Lung (tissue), 12 donors: ENCODE measurements around the gene DPYSL5. TPM values are rescaled to one million over a fixed set of nuclear protein-coding genes. Genes with fewer than 3 reads are reported as not detected.

Experiments used
- ATAC-seq: fragments of 200-7000 bp; cut with Tn5 transposase; one replicate; pipeline ENCODE4 v1.9.1; 2020; ENCODE audit warnings: moderate number of reproducible peaks; ENCODE audit not compliant: insufficient read depth, low FRiP score
- DNase-seq, 3 donors: peaks; one replicate each; pipeline ENCODE4 v3.0.0-alpha.2; 2013 to 2017
- H3K27ac ChIP-seq, 2 donors: one replicate each; pipeline ENCODE4 v1.5.1; 2013; ENCODE audit warnings: mild to moderate bottlenecking in 2 of 2, moderate library complexity in 2 of 2, control low read depth in 1 of 2, inconsistent platforms in 1 of 2, low read depth in 1 of 2, low read length in 1 of 2
- H3K27me3 ChIP-seq, 3 donors: one replicate each; pipeline ENCODE4 v1.5.1; 2013; ENCODE audit warnings: low read length in 2 of 3; ENCODE audit not compliant: control insufficient read depth in 3 of 3, insufficient read depth in 3 of 3
- H3K36me3 ChIP-seq, 4 donors: one replicate each; pipeline ENCODE4 v1.5.1; 2013; ENCODE audit warnings: low read length in 4 of 4, mild to moderate bottlenecking in 1 of 4, moderate library complexity in 1 of 4; ENCODE audit not compliant: control insufficient read depth in 4 of 4, insufficient read depth in 4 of 4
- H3K4me1 ChIP-seq, 5 donors: one replicate each; pipeline ENCODE4 v1.5.1; 2013; ENCODE audit warnings: low read length in 5 of 5, mild to moderate bottlenecking in 2 of 5, moderate library complexity in 1 of 5; ENCODE audit not compliant: control insufficient read depth in 5 of 5, insufficient read depth in 5 of 5
- H3K4me3 ChIP-seq: one replicate; pipeline ENCODE4 v1.5.1; 2013; ENCODE audit warnings: mild to moderate bottlenecking, control low read depth, moderate library complexity
- H3K9ac ChIP-seq, 2 donors: one replicate each; pipeline ENCODE4 v1.5.1; 2013; ENCODE audit warnings: low read length in 2 of 2, control low read depth in 1 of 2; ENCODE audit not compliant: insufficient read depth in 1 of 2
- H3K9me3 ChIP-seq, 4 donors: one replicate each; pipeline ENCODE4 v1.5.1; 2013; ENCODE audit warnings: low read length in 3 of 4, mild to moderate bottlenecking in 1 of 4, moderate library complexity in 1 of 4; ENCODE audit not compliant: control insufficient read depth in 4 of 4, insufficient read depth in 3 of 4
- WGBS, 2 donors: extraction: QIAGEN DNeasy Blood & Tissue Kit; methylation state at CpG; one replicate each; pipeline ENCODE4 v1.1.7; 2013; 5-methylcytosine and 5-hydroxymethylcytosine counted together
- polyA plus RNA-seq, 2 donors: library from polyadenylated mRNA; stranded (reverse); fragments of 200-250 nt; gene quantifications; one replicate each; pipeline ENCODE4 v1.2.1, GENCODE V29; 2013
- total RNA-seq, 2 donors: library from RNA; depleted of rRNA in 1 of 2; stranded (reverse); fragments of >200 nt in 1 of 2; gene quantifications; one replicate each; pipeline ENCODE4 v1.2.1, GENCODE V29; 2014 to 2021
- TF ChIP-seq, protein P1 (sequence below): IDR thresholded peaks from 2 replicates; pipeline ENCODE4 v1.5.1; 2012; ENCODE audit warnings: mild to moderate bottlenecking; ENCODE audit errors: control extremely low read depth, extremely low read depth
- donor health status: control.
- donor health status: control.
- donor health status: Bipolar disorder and iron deficiency.
- donor health status: healthy.
- donor health status: DM: yes; HTN: yes; CAD: no.

The DPYSL5 gene
- total and polyA plus RNA-seq, 4 donors: 0.09 TPM; not detected in 3

- H3K4me3 ChIP-seq: no peak overlapping the region
- no peak overlapping the region for H3K9ac ChIP-seq
- peaks cover 0 to 6% (median 0%) of the 10 kb centered on the region in 4 donors for H3K9me3 ChIP-seq
- peak; percentile 37 for ATAC-seq
- H3K27me3 ChIP-seq: peaks cover 0 to 3% (median 0%) of the 10 kb centered on the region in 3 donors
- no peak overlapping the region for H3K27ac ChIP-seq
- peaks cover 0 to 12% (median 0%) of the 10 kb centered on the region in 5 donors for H3K4me1 ChIP-seq
- DNase-seq: peak; percentile 81 to 86 (median 82)
- 55 to 71% methylated on average over 34 of the region's 34 CpGs for WGBS, 2 donors
- H3K36me3 ChIP-seq: no peaks in the 10 kb centered on the region
- TF ChIP-seq, protein P1, sequence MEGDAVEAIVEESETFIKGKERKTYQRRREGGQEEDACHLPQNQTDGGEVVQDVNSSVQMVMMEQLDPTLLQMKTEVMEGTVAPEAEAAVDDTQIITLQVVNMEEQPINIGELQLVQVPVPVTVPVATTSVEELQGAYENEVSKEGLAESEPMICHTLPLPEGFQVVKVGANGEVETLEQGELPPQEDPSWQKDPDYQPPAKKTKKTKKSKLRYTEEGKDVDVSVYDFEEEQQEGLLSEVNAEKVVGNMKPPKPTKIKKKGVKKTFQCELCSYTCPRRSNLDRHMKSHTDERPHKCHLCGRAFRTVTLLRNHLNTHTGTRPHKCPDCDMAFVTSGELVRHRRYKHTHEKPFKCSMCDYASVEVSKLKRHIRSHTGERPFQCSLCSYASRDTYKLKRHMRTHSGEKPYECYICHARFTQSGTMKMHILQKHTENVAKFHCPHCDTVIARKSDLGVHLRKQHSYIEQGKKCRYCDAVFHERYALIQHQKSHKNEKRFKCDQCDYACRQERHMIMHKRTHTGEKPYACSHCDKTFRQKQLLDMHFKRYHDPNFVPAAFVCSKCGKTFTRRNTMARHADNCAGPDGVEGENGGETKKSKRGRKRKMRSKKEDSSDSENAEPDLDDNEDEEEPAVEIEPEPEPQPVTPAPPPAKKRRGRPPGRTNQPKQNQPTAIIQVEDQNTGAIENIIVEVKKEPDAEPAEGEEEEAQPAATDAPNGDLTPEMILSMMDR: no peak
Observed at GRCh38 chr2:26946841-26947784, 99.2 kb downstream of the DPYSL5 start.

DNA sequence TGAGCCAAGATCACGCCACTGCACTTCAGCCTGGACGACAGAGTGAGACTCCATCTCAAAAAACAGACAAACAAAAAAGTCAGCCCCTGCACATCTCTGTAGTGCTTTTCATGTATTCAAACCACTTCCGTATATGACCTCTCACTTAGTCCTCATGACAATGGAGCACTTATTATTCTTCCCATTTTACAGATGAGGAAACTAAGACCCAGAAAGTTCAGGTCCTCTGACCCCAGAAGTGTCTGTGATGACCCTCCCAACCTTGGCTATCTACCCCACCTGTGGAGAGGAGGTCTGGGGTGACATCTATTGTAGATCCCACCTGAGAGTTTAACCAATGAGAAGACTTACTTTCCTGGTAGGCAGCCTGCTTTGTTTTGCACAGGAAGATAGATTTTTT is 100.9 kb downstream of the DPYSL5 start:
- TF ChIP-seq, protein P1: no peak
- Histone ChIP-seq H3K9ac (no peak overlapping the region), H3K4me3 (no peak overlapping the region), H3K27me3 (peaks cover 0 to 5% (median 0%) of the 10 kb centered on the region in 3 donors), H3K9me3 (peaks cover 0 to 6% (median 0%) of the 10 kb centered on the region in 4 donors), H3K4me1 (peaks cover 0 to 12% (median 0%) of the 10 kb centered on the region in 5 donors), H3K27ac (no peak overlapping the region), H3K36me3 (no peaks in the 10 kb centered on the region)
- ATAC-seq (no peak), DNase-seq (no peak)
- 91 to 100% methylated on average over 3 of the region's 3 CpGs for WGBS, 2 donors

DNA sequence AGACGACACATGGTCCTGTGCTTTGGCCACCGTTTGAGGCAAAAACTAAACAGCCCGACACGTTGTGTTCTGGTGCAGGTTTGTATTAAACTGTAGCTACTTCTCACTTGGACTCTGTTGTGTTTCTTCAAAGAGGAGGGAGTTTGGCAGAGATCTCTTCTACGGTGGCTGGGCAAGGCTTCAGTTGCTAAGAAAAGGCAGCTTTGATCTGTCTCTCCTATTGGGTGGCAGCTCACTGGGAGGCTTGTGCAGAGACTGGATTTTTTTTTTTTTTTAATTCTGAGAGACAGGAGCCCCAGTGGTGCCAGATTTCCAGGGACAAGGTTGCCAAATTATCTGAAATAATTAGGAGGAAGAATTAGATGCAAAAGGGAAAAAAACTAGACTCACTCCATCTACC is 102.3 kb downstream of the DPYSL5 start:
- H3K27me3 ChIP-seq: peaks cover 0 to 2% (median 0%) of the 10 kb centered on the region in 3 donors
- ATAC-seq (no peak), DNase-seq (no peak)
- no peaks in the 10 kb centered on the region for H3K36me3 ChIP-seq
- H3K9me3 ChIP-seq: peaks cover 0 to 6% (median 0%) of the 10 kb centered on the region in 4 donors
- H3K9ac ChIP-seq: no peak overlapping the region
- WGBS, 2 donors: 77 to 86% methylated on average over 5 of the region's 5 CpGs
- peaks cover 0 to 12% (median 0%) of the 10 kb centered on the region in 5 donors for H3K4me1 ChIP-seq
- H3K4me3 ChIP-seq: no peak overlapping the region
- no peak overlapping the region for H3K27ac ChIP-seq
- TF ChIP-seq, protein P1: no peak
